Measurements from ENCODE around the gene NDUFS3.

GRCh38 chr11:47573321-47573720 is 5.6 kb upstream of the NDUFS3 start:
- TF ChIP-seq CTCF (conservative IDR thresholded peaks at IDR 0.05; ENCODE audit: low read length) = no peak
- TF ChIP-seq EZH2phosphoT487 (IDR thresholded peaks at IDR 0.05; ENCODE audit: borderline replicate concordance) = no peak
